Mesothelial cell of epicardium (in vitro differentiated cells): ENCODE measurements around the gene CDK16. TPM values are rescaled to one million over a fixed set of nuclear protein-coding genes. Genes with fewer than 3 reads are reported as not detected.

Source experiments
- DNase-seq, 2 experiments: peaks; one replicate each; pipeline ENCODE4 v3.0.0; 2021; ENCODE audit warnings: low spot score in 2 of 2; ENCODE audit not compliant: unreplicated experiment in 2 of 2
- H3K27ac Mint-ChIP-seq: 2 replicates; pipeline ENCODE4 v1.8.0; 2021; ENCODE audit warnings: mixed read lengths
- H3K27me3 Mint-ChIP-seq: 2 replicates; pipeline ENCODE4 v1.8.0; 2021; ENCODE audit warnings: low read depth, mixed read lengths
- H3K36me3 Mint-ChIP-seq: 2 replicates; pipeline ENCODE4 v1.8.0; 2021; ENCODE audit warnings: mixed read lengths
- H3K4me1 Mint-ChIP-seq: 2 replicates; pipeline ENCODE4 v1.8.0; 2021; ENCODE audit warnings: mixed read lengths
- H3K4me3 Mint-ChIP-seq: 2 replicates; pipeline ENCODE4 v1.8.0; 2021; ENCODE audit warnings: mild to moderate bottlenecking, moderate library complexity, mixed read lengths
- H3K9me3 Mint-ChIP-seq: 2 replicates; pipeline ENCODE4 v1.8.0; 2021; ENCODE audit warnings: mixed read lengths
- CTCF ChIP-seq: fragments of 200-600 bp; sonication (generic); IDR thresholded peaks from one replicate; pipeline ENCODE4 v1.5.0; 2021; ENCODE audit warnings: antibody characterized with exemption; ENCODE audit not compliant: unreplicated experiment
- total RNA-seq: library from RNA; stranded (reverse); gene quantifications from 3 replicates; pipeline ENCODE4 v1.2.1, GENCODE V29; 2021

Gene CDK16
- total RNA-seq, 1 donor from 2014 or later: 216 TPM

- H3K36me3 Mint-ChIP-seq: no peaks in the 10 kb centered on the region
- no peaks in the 10 kb centered on the region for H3K27me3 Mint-ChIP-seq
- DNase-seq: no peak
- H3K27ac Mint-ChIP-seq: no peak overlapping the region
- no peak for TF ChIP-seq CTCF
- H3K4me1 Mint-ChIP-seq: peaks cover 37% of the 10 kb centered on the region
- peak overlapping the region; percentile 80 for H3K4me3 Mint-ChIP-seq
- H3K9me3 Mint-ChIP-seq: no peaks in the 10 kb centered on the region
Measured at GRCh38 chrX:47191806-47192401, 26.6 kb upstream of the CDK16 start.

GRCh38 chrX:47193475-47194193 is 24.8 kb upstream of the CDK16 start, which contains the start of gene UBA1:
Gene UBA1, plus strand, starts transcription at chrX:47193829. Its CDS starts 4,974 bp downstream, at chrX:47198803.
- H3K4me3 Mint-ChIP-seq: peak within 1 kb of the TSS; percentile 99
- H3K9me3 Mint-ChIP-seq: no peaks in the 10 kb centered on the region
- peaks cover 12% of the 10 kb centered on the region for H3K36me3 Mint-ChIP-seq
- TF ChIP-seq CTCF: peak; percentile 97
- H3K27me3 Mint-ChIP-seq: no peaks in the 10 kb centered on the region
- peak; percentile 95 to 98 for DNase-seq
- peaks cover 55% of the 10 kb centered on the region for H3K4me1 Mint-ChIP-seq
- peak within 1 kb of the TSS; percentile 100 for H3K27ac Mint-ChIP-seq

- Mint-ChIP-seq H3K4me3 (peak overlapping the region; percentile 99), H3K27ac (peak overlapping the region; percentile 100), H3K36me3 (peaks cover 18% of the 10 kb centered on the region), H3K4me1 (peaks cover 57% of the 10 kb centered on the region), H3K27me3 (no peaks in the 10 kb centered on the region), H3K9me3 (no peaks in the 10 kb centered on the region)
- no peak for DNase-seq
- TF ChIP-seq CTCF: no peak
Measured at GRCh38 chrX:47194194-47194787, 24.2 kb upstream of the CDK16 start.

- Mint-ChIP-seq H3K27me3 (no peaks in the 10 kb centered on the region), H3K36me3 (peaks cover 31% of the 10 kb centered on the region), H3K4me1 (peaks cover 55% of the 10 kb centered on the region), H3K9me3 (no peaks in the 10 kb centered on the region), H3K27ac (peak overlapping the region; percentile 100), H3K4me3 (peak overlapping the region; percentile 99)
- no peak for DNase-seq
- TF ChIP-seq CTCF: no peak
Measured at GRCh38 chrX:47196098-47196497, 22.4 kb upstream of the CDK16 start.

GRCh38 chrX:47197526-47197925 is 21.0 kb upstream of the CDK16 start:
- no peak for DNase-seq
- Mint-ChIP-seq H3K27ac (peak overlapping the region; percentile 100), H3K27me3 (no peaks in the 10 kb centered on the region), H3K36me3 (peaks cover 44% of the 10 kb centered on the region), H3K4me3 (peak overlapping the region; percentile 33), H3K4me1 (peaks cover 55% of the 10 kb centered on the region), H3K9me3 (no peaks in the 10 kb centered on the region)
- no peak for TF ChIP-seq CTCF
